Fibroblast of upper back skin (primary cell): Measurements from ENCODE around the gene MST1R.
"Not testable (repeated sequence)": the region's sequence is repeated elsewhere in the genome, so short reads cannot be mapped to it uniquely, and the experiment has no call there.

Experiments used
- DNase-seq: peaks from one replicate; pipeline ENCODE4 v3.0.0-alpha.2; 2013

Gene MST1R

DNA sequence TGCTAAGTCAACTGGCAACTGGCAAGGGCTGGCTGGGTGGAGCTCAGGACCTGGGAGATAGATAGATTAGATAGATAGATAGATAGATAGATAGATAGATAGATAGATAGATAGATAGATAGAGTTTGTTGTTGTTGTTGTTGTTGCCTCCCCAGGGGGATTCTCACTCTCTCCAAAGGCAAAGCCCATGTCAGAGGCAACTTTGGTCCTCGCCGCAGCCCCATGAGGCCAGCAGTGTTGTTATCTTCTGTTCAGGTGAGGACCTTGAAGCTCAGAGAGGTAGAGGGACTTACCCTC, 7.4 kb upstream of the MST1R start:
- DNase-seq = no peak

DNA sequence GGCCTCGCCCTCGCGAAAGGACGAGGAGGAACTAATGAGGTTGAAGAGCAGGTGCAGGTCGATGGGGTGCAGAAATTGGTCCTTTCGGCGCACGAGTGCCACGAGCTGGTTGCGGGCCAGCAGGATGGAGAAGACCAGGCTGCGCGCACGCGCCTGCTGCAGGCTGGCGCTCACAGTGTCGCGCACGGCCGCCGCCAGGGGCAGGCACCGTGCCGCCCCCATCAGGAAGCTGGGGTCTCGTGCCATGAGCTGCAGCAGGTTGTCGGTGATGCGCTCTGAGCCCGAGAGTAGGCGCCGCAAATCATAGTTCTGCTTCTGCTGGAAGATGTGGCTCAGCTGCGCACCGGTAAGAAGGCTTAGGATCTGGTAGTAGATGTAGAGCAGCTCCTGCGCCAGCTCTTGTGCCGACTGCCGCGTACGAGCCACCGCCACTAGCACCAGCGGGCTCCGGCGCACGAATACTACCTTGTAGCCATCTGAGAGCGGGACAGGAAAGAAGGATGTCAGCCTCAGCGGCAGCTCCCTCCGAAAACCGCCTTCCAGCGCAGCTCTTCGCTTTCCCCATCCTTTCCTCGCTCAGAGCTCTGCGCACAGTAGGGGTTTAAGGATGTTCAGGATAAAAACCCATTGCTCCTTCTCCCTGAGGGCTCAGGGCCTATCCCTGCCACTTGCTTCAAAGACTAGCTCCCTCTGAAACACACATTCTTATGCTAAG, 6.9 kb upstream of the MST1R start:
- DNase-seq = no peak

DNA sequence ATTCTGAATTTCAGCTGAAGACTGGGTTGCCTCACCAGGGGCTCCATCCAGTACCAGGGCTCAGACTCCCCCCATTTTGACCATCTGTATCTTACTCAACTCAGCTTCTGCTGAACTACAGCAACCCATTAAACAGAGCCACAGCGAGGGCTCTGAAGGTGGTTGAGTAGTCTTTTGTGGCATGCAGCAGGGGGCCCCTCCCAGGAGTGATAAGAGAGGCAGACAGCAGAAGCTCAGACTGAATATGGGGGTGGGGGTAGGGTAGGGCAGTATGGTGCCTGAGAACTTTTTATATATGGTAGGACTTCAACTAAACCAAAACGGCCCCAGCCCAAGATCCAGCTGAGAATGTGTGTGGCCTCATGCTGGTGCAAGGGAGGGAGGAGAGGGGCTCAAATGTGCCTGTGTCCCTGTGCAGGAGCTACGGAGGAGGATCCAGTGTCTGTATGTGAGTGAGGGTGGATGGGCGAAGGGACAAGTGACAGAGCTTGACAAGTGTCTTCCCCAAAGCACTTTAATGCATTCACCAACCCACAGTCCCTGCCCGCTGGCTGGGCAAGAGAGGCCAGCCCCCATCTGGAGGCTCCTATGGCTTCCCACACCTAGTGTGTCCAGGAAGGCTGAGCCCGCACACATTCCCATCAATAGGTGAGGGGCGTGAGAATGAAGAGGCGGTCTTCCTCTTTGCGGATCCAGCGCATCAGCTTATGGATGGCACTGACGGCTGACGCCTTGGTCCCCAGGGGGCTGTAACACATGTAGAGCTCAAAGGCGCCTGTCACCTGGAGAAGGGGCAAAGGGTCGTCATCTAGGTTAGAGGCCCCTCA, 4.9 kb upstream of the MST1R start:
- DNase-seq = no peak

DNA sequence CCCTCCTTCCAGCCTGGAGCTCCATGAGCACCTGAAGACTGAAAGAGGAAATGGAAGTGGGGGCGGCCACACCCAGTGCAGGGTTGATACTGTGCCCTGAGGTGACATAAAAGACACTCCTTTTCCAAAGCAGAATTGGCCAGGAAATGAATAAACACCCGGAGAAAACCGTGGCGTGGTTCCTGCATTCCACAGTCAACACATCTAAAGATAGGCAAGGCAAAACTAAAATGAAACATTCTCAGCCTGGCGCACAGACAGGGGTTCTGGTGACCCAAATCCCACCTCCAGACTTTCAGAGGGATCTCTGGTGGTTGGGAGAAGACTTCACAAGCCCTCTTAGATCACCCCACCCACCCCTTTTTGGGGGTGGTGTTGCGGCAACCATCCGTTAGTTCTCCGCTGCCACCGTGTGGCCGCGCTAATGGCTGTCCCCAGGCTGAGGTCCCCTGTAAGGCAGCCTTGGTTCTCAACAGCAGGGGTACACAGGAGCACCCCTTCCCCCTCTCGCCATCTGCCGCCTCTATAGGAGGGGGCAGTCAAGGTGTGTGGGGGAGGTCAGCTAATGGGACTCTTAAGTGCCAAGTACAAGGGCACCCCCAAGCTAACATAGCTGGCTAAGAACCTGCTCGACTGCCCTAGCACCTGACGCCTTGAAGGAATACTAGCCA, 2.5 kb upstream of the MST1R start:
- DNase-seq = peak; percentile 43

DNA sequence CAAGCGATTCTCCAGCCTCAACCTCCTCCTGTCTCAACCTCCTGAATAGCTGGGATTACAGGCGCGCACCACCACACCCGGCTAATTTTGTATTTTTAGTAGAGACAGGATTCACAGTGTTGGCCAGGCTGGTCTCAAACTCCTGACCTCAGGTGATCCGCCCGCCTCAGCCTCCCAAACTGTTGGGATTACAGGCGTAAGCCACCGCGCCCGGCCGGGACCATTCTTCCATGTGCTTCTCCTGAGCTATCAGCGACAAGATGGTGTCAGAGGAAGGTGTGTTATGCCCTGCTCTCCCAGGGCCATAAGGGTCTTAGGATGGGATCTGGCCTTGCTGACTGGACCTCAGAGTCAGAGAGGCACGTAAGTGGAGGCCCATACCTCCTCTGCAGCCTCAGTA, 775 bp upstream of the MST1R start:
- not testable (repeated sequence) for DNase-seq

DNA sequence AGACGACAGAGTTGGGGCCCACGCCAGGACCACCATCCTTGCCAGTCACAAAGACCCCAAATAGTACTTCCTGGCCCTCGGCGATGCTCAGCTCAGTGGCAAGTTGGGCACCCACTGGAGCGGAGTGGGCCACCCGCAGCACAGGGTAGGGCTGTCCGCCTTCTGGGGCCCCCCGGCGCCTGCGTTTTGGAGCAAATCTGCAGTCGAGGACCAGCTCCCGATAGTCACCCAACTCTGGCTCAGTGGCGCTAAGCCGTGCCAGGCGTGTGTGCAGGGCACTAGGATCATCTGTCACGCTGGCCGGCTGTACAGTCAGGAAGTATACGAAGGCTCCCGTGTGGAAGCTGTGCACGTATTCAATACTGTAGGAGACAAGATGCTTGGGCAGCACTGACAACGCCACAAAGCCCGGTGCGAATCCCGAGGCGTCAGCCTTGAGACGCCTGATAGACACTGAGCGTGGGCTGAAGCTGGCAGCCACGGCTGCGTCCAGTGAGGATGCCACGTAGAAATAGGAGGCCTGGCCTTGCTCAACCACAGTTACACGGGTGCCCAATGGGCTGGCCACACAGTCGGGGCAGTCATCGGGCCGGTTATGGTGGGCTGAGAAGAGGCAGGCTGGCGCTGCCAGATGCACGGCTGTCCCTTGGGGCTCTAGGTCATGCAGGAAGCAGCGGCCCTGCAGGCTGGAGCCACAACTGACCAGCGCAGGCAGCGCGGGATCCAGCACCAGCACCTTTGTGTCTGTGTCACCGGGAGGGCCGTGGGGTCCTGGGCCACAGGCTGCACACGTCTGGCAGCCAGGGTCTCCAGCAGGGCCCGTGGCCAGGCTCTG, 945 bp downstream of the MST1R start:
- DNase-seq = no peak

DNA sequence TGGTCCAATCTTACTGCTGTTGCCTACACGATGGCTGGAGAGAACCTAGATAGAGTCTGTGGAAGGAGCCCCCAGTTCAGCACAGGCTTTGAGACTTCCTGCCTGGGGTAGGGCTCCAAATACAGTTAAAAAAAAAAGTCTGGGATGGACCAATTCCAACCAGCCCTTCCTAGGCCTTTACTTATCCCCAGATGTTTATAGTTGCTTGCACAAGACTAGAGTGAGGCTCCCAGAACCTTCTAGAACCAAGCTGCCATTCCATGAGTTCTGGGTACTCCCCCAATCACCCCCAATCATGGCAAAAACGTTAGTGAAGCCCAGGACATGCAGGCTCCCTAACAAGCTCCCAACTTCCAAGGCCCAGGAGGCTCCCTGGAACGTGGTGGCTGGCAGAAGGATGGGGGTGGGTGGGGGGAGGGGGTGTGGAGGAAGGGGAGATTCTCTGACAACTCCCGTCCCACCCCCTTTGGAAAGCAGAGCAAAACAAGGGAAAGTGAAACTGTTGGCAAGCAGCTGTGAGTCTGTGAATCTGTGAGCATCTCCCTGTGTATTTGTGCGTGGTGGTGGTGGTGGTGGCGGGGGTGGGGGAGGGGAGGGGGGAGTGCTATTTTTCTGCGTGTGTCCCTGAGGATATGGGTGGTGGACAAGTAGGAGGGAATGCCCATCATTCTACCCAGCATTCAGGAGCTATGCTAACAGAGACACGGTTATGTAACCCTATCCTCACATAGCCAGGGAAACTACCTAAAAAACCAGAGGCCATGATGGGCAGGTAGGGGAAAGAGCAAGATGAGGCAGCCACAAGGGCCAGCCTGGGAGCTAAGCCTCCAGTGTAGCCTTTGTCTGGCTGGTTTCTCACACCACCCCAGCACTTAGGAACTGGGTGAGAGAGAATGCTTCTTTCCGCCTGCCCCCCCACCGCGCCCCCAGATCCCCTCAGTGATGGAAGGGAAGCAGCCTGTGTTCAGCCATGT, 2.0 kb downstream of the MST1R start:
- no peak for DNase-seq

DNA sequence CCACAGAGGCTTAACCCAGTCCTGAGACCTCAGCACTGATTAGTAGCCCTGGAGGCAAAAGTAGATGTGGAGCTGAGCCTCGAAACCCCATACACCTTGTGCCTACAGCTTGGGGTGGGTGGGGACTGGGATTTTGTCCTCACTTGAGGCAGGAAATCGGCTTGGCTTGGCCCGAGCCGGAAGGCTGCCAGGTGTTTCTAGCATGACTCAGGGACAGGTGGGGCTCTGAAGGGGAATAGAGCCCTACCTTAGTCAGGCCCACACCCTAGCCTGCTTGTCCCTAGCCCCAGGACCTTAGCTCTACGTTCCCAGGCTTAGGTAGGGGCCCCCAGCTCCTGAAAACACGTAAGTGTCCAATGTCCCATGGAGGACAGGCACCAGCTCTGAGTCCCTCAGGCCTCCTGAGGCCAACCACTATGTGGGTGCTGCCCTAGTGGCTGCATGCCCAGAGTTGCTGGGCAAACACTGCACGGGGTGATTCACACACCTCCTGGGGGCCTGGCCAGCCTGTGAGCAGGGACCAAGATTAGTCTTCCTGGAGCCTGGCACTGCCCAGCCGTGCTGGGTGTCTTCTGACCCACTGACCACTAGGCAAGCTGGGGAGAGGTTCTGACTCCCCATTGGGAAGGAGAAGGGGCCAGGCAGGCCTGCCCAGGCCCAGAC, 3.1 kb downstream of the MST1R start:
- DNase-seq = no peak

DNA sequence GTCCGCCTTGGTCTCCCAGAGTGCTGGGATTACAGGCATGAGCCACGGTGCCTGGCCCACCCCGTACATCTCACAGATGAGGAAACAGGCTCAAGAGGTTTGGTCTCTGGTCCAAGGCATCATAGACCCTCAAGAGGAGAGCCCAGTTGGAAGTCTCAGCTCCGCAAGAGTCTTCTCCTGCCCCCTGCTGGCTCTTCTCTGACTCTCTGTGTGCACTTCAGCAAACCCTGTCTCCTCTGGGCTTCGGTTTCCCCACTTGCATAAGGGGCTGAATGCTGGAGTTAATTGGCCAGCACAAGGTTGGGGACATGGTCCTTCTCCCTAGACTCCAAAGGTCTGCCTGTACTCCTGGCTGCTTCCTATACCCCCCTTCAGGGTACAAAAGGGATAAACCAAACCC, 3.9 kb downstream of the MST1R start:
- DNase-seq = peak; percentile 18

DNA sequence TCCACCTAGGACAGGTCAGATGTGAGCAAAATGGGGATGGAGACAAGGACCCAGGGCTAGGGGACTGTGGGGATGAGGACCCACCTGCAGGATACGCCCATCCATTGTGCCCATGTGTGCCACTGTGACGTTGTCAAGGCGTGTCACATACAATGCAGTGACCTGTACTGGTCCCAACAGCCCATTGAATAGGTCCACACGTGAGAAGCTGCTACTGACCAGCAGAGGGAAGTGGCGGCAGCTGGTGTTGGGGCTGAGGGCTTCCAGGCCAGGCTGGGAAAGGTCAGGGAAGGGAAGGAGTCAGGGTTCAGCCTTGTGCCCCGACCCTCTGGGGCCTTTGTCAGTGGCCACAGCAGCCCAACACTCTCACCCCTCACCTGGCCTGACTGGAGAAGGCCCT, 4.7 kb downstream of the MST1R start:
- no peak for DNase-seq

DNA sequence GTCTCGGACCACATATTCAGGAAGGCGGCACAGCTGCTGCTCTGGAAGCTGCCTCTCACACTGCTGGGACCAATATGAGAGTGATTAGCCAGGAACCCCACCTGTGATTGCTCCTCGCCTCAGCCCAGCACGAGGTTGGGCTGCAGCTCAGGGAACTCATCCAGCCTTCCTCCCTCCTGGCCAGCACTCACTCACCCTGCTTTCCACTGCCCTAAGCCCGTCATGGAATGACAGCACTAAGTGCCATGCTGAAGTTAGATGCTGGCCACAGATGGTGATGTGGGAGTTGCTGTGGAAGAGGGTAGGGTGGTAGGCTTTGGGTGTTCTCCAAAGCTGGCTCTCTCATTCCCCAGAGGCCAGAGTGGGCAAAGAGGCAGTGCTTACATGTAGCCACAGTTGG, 7.3 kb downstream of the MST1R start:
- no peak for DNase-seq

DNA sequence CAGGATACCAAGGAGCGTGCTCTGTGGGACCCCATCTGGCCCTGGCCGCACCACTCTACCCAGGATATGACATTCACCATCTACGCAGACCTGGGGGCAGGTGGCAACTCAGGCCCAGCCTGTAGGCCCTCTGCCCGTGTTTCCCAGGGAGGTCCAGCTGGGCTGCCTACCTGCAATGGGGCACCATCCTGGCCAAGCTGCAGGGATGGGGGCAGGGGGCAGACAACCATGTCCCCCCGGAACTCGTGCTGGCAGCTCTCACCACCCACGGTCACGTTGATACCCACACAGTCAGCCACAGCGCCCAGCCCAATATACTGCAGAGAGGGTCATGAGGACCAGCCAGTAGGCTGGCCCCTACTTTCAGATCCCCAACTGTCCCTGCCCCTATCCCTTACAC, 7.9 kb downstream of the MST1R start:
- no peak for DNase-seq

DNA sequence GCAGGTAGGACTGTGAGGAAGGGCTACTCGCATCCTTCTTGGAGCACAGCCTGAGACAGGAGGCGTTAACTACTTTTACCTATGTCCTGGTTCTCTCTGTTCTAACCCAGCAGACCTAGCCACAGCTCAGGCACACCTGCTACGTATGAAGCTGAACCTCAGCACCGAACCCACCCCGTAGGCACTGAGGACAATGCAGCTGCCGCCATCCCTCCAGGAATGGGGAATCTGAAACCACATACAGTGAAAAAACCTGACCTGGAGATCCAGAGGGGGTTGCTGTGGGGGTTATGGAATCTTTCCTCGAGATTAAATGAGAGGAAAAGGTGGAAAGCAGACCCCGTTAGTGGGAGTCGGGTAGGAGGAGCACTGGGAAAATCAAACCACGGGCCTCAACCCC, 14.4 kb downstream of the MST1R start:
- no peak for DNase-seq

DNA sequence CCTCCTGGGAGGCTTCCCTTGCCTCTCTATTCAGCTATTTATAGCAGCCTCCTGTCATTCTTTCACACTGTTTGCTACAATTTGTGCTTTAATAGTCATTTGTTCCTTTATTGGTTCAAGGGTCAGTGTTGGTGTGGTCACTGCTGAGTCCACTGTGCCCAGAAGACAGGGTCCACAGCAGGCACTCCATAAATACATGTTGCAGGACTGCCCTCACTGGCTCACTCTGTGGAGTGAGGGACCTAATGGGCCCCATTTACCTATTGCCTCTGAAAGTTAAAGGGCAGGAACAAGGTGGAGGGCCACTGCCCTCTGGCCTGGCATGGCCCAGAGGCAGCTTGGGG, 16.8 kb downstream of the MST1R start:
- no peak for DNase-seq

DNA sequence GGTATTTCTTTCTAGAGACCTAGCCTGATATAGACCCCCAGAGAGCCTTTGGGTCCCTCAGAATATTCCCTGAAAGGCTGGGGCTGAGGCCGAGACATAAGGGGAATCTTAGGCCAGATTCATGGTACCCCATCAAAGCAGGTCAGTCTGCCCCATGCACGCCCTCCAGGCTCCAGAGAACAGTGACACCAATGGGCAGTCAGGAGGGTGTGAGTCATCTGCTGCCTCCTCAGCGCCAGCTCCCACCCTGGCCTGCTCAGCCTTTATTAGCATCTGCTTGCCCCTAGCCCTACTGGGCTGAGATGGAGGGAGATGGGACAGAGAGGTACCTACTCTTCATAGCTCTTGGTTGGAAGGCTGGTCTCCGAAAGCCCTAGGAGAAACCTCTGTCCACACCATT, 19.7 kb downstream of the MST1R start:
- no peak for DNase-seq

DNA sequence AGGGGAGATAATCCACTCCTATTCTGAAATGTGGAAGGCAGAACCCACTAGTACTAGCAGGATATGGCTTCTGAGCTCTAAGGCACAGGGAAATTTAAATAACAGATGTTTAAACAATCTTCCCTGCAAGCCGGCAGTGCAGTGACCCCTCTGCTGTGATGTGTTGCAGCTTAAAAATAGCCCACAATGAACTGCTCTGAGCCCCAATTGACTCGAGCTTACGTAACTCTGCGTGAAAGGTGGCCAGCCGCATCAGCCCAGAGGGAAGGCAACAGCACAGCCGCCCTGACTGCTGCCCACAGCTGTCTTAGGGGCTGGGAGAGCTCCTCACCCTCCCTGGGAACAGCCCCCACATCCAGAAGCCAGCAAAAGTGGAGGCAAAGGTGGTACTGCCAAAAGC, 21.5 kb downstream of the MST1R start:
- DNase-seq = no peak

DNA sequence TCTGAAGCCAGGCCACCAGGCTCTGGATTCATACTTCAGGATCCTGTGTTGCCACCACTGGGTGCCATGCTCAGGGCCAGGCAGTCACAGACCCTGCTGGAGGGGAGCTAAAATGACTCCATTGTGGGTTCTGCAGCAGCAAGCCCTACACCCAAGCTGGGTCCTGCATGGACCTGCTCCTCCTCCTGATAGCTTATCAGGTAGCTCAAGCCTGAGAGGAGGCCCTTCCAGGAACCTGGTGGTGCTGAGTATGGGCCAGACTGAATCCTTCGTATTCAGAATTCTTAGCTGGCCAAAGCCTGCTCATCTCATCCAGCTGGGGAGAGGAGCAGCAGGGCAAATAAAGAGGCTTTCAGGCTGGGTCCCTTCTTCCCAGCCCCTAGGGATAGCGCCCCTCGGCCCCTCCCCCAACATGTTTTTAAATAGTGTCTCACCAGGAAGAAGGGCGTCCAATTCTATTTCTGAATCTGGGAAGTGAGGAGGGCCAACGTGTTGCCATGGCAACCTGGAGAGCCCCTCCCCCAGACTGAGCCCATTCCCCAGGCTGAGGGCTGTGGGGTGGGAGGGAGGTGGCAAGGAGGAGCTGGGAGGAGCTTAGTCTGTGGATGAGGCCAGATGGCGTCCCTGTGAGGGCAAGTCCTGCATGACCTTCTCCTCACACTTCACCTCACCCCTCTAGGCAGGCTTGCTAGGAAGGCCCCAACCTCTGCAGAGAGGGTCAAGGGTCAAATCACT, 22.9 kb downstream of the MST1R start:
- no peak for DNase-seq

DNA sequence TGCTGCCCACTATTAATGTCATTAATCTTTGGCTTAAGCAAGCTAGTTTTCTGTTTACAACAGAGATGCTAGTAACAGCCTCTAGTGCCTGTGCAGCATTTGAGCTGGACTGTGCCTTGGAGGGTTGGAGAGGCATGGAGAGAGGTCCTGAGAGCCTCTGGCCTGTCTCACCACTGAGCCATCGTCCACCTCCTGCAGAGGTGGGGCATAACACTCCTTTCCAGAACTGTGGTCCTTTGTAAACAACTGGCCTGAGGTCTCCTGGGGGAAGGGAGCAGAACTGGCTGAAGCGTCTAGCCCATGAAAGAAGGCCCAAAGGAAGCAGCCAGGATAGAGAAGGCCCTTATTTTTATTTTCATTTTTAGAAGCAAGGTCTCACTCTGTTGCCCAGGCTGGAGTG, 24.0 kb downstream of the MST1R start:
- no peak for DNase-seq

DNA sequence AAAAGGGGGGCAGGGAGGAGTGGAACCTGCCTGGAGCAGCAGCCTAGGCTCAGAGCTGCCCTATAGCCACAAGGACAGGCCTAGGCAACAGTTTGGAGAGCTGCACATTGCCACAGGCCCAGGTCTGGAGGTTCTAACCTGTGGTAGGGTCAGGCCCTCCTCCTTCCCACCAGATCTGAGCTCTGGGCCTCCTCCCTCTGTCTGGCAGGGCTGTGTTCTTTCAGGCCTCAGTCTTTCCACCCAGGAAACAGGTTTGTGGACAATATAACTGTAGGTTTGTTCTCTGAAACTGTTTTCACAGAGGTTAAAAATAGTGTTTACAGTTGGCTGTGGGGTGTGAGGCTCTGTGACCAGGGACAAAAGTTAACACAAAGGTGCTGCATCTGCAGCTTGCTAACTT, 25.0 kb downstream of the MST1R start:
- DNase-seq = no peak

DNA sequence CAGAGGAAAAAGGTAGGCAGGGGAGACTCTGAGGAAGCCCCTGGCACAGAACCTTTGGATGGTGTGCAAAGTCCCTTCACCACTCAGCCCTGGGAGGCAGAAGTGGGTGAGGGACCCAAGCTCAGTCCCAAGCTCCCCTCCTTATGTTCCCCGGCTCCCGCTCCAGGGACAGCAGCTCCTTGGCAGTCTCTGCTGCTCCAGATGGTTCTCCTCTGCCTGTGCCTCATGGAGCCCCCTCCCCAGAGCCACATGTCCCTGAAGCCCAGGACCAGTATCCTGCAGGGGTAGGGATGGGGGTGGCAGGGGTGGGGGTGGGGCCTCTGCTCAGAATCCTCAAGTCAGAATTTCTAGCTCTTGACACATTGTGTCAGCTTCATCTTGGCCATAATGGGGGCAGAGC, 26.0 kb downstream of the MST1R start:
- no peak for DNase-seq

DNA sequence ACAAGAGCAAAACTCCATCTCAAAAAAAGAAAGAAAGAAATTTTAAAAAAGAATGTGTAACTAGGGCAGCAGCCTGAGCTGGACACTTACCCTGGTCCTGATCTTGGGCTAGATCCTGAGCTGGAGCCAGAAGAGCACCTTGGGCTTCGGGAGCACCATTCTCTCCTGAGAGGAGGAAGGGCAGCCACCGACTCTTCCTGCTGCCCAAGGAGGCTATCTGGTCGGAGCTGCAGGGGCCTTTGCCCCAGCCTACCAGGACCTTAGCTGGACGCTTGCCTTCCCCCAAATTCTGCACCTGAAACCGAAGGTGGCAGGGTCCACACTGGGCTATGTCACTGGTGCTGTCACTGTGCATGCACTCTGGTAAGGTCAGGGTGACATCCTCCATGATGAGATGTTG, 27.1 kb downstream of the MST1R start:
- DNase-seq = no peak
